Retinal pigment epithelial cell (primary cell): ENCODE results near the gene OTUB2.

ENCODE experiments used
- DNase-seq: peaks from one replicate; pipeline ENCODE4 v3.0.0-alpha.2; 2010; ENCODE audit warnings: low read depth
- H3K4me3 ChIP-seq: 2 replicates; pipeline ENCODE4 v1.5.1; 2011; ENCODE audit warnings: mild to moderate bottlenecking, low read length, control low read depth, moderate library complexity
- CTCF ChIP-seq: conservative IDR thresholded peaks from 2 replicates; pipeline ENCODE4 v1.5.1; 2011; ENCODE audit warnings: low read depth, low read length, control low read depth, inconsistent platforms

Gene OTUB2

GRCh38 chr14:93981316-93982229 lies 44.6 kb upstream of the OTUB2 start:
- no peak for DNase-seq
- H3K4me3 ChIP-seq, result no peak overlapping the region
- no peak for TF ChIP-seq CTCF

GRCh38 chr14:93982230-93983007 lies 43.7 kb upstream of the OTUB2 start:
- H3K4me3 ChIP-seq, result no peak overlapping the region
- DNase-seq, result no peak
- no peak for TF ChIP-seq CTCF

- no peak for TF ChIP-seq CTCF
- H3K4me3 ChIP-seq, result no peak overlapping the region
- DNase-seq, result no peak
Observed at GRCh38 chr14:93984070-93984469, 42.1 kb upstream of the OTUB2 start.

- H3K4me3 ChIP-seq, result no peak overlapping the region
- peak; percentile 63 for TF ChIP-seq CTCF
- peak; percentile 65 for DNase-seq
Observed at GRCh38 chr14:93984987-93985410, 41.1 kb upstream of the OTUB2 start.

GRCh38 chr14:93986955-93987354 lies 39.2 kb upstream of the OTUB2 start:
- DNase-seq, result no peak
- no peak for TF ChIP-seq CTCF
- H3K4me3 ChIP-seq, result no peak overlapping the region

- no peak for TF ChIP-seq CTCF
- DNase-seq, result no peak
- H3K4me3 ChIP-seq, result no peak overlapping the region
Observed at GRCh38 chr14:93987376-93987775, 38.8 kb upstream of the OTUB2 start.
